ENCODE results near the gene CSNK1G2. TPM values are rescaled to one million over a fixed set of nuclear protein-coding genes. Genes with fewer than 3 reads are reported as not detected.
"Not testable (repeated sequence)": the region's sequence is repeated elsewhere in the genome, so short reads cannot be mapped to it uniquely, and the experiment has no call there.

CSNK1G2 gene
- total RNA-seq, 8 experiments from 2014 or later, result 25.6 to 68.4 (median 49.8) TPM

- Histone ChIP-seq H3K27ac (no peak overlapping the region), H3K4me1 (replicated peaks in 1 of 2) (no peaks in the 10 kb centered on the region), H3K4me3 (no peak overlapping the region)
- no peak for ATAC-seq (replicated peaks in 6 of 8)
- 100% methylated on average over 1 to 2 of the region's 31 CpGs; no CpG with 5 or more reads in 8 of the 10 experiments for WGBS, 10 experiments
- in situ Hi-C loops (cut with MboI; ENCODE audit: low pct_unique_long_range_greater_than_20kb in 2 of 9, low sequenced_read_pairs in 9 of 9, unreplicated experiment in 9 of 9), result no loop called here
Measured at GRCh38 chr19:1980809-1981181, 39.8 kb downstream of the CSNK1G2 start.

- Histone ChIP-seq H3K4me1 (replicated peaks in 1 of 2) (no peaks in the 10 kb centered on the region), H3K27ac (no peak overlapping the region), H3K4me3 (no peak overlapping the region)
- 92 to 100% (median 100%) methylated on average over 1 to 11 of the region's 20 CpGs; no CpG with 5 or more reads in 3 of the 10 experiments for whole genome bisulfite sequencing, 10 experiments
- in situ Hi-C loops (cut with MboI; ENCODE audit: low pct_unique_long_range_greater_than_20kb in 2 of 9, low sequenced_read_pairs in 9 of 9, unreplicated experiment in 9 of 9), result no loop called here
- ATAC-seq (replicated peaks in 6 of 8), result no peak
Measured at GRCh38 chr19:1981253-1981652, 40.3 kb downstream of the CSNK1G2 start.

GRCh38 chr19:1984357-1984756, 43.4 kb downstream of the CSNK1G2 start:
- ATAC-seq (replicated peaks in 6 of 8), result no peak
- in situ Hi-C loops (cut with MboI; ENCODE audit: low pct_unique_long_range_greater_than_20kb in 2 of 9, low sequenced_read_pairs in 9 of 9, unreplicated experiment in 9 of 9), result no loop called here
- 60 to 100% (median 93%) methylated on average over 1 to 2 of the region's 10 CpGs; no CpG with 5 or more reads in 6 of the 10 experiments for WGBS, 10 experiments
- Histone ChIP-seq H3K4me3 (no peak overlapping the region), H3K4me1 (replicated peaks in 1 of 2) (no peaks in the 10 kb centered on the region), H3K27ac (no peak overlapping the region)

GRCh38 chr19:1985588-1986356, 44.8 kb downstream of the CSNK1G2 start:
- 87 to 98% (median 95%) methylated on average over 3 to 12 of the region's 44 CpGs; no CpG with 5 or more reads in 6 of the 10 experiments for WGBS, 10 experiments
- peak in 5 of 8 experiments; percentile 19 to 38 (median 29) for ATAC-seq (replicated peaks in 6 of 8)
- Histone ChIP-seq H3K4me3 (no peak overlapping the region), H3K4me1 (replicated peaks in 1 of 2) (no peaks in the 10 kb centered on the region), H3K27ac (peak overlapping the region in 1 of 2 donors; percentile 25)
- in situ Hi-C loops (cut with MboI; ENCODE audit: low pct_unique_long_range_greater_than_20kb in 2 of 9, low sequenced_read_pairs in 9 of 9, unreplicated experiment in 9 of 9), result no loop called here

- no peak overlapping the region for H3K4me3 ChIP-seq
- no peak overlapping the region for H3K27ac ChIP-seq
- in situ Hi-C loops (cut with MboI; ENCODE audit: low pct_unique_long_range_greater_than_20kb in 2 of 9, low sequenced_read_pairs in 9 of 9, unreplicated experiment in 9 of 9), result no loop called here
- ATAC-seq (replicated peaks in 6 of 8), result peak in 5 of 8 experiments; percentile 5 to 35 (median 27)
- no peaks in the 10 kb centered on the region for H3K4me1 ChIP-seq (replicated peaks in 1 of 2)
- 85 to 100% (median 97%) methylated on average over 1 to 9 of the region's 42 CpGs; no CpG with 5 or more reads in 6 of the 10 experiments for WGBS, 10 experiments
Measured at GRCh38 chr19:1986357-1987162, 45.6 kb downstream of the CSNK1G2 start.

GRCh38 chr19:1987197-1988187, 46.5 kb downstream of the CSNK1G2 start:
- Histone ChIP-seq H3K4me1 (replicated peaks in 1 of 2) (no peaks in the 10 kb centered on the region), H3K4me3 (no peak overlapping the region), H3K27ac (no peak overlapping the region)
- WGBS, 10 experiments, result 87 to 100% (median 100%) methylated on average over 1 to 3 of the region's 42 CpGs; no CpG with 5 or more reads in 7 of the 10 experiments
- peak in 5 of 8 experiments; percentile 4 to 16 (median 13) for ATAC-seq (replicated peaks in 6 of 8)
- in situ Hi-C loops (cut with MboI; ENCODE audit: low pct_unique_long_range_greater_than_20kb in 2 of 9, low sequenced_read_pairs in 9 of 9, unreplicated experiment in 9 of 9), result no loop called here

- in situ Hi-C loops (cut with MboI; ENCODE audit: low pct_unique_long_range_greater_than_20kb in 2 of 9, low sequenced_read_pairs in 9 of 9, unreplicated experiment in 9 of 9); H3K4me3 ChIP-seq; ATAC-seq (replicated peaks in 6 of 8); H3K4me1 ChIP-seq (replicated peaks in 1 of 2); H3K27ac ChIP-seq: not testable (repeated sequence)
- WGBS, 10 experiments, result 33 to 97% (median 91%) methylated on average over 1 to 9 of the region's 10 CpGs; no CpG with 5 or more reads in 3 of the 10 experiments
Measured at GRCh38 chr19:1988464-1988863, 47.5 kb downstream of the CSNK1G2 start.

- Histone ChIP-seq H3K27ac (no peak overlapping the region), H3K4me1 (replicated peaks in 1 of 2) (no peaks in the 10 kb centered on the region), H3K4me3 (no peak overlapping the region)
- ATAC-seq (replicated peaks in 6 of 8), result no peak
- in situ Hi-C loops (cut with MboI; ENCODE audit: low pct_unique_long_range_greater_than_20kb in 2 of 9, low sequenced_read_pairs in 9 of 9, unreplicated experiment in 9 of 9), result no loop called here
- WGBS, 10 experiments, result 96 to 100% (median 98%) methylated on average over 2 to 9 of the region's 40 CpGs; no CpG with 5 or more reads in 4 of the 10 experiments
Measured at GRCh38 chr19:1989513-1990229, 48.7 kb downstream of the CSNK1G2 start.

- Histone ChIP-seq H3K4me1 (replicated peaks in 1 of 2) (no peaks in the 10 kb centered on the region), H3K27ac (no peak overlapping the region), H3K4me3 (no peak overlapping the region)
- in situ Hi-C loops (cut with MboI; ENCODE audit: low pct_unique_long_range_greater_than_20kb in 2 of 9, low sequenced_read_pairs in 9 of 9, unreplicated experiment in 9 of 9), result no loop called here
- 88 to 100% (median 99%) methylated on average over 1 to 12 of the region's 34 CpGs; no CpG with 5 or more reads in 5 of the 10 experiments for WGBS, 10 experiments
- no peak for ATAC-seq (replicated peaks in 6 of 8)
Measured at GRCh38 chr19:1990230-1991017, 49.5 kb downstream of the CSNK1G2 start.

- Histone ChIP-seq H3K4me1 (replicated peaks in 1 of 2) (no peaks in the 10 kb centered on the region), H3K27ac (no peak overlapping the region), H3K4me3 (no peak overlapping the region)
- no peak for ATAC-seq (replicated peaks in 6 of 8)
- in situ Hi-C loops (cut with MboI; ENCODE audit: low pct_unique_long_range_greater_than_20kb in 2 of 9, low sequenced_read_pairs in 9 of 9, unreplicated experiment in 9 of 9), result no loop called here
- WGBS, 10 experiments, result 79 to 90% (median 80%) methylated on average over 1 to 5 of the region's 30 CpGs; no CpG with 5 or more reads in 7 of the 10 experiments
Measured at GRCh38 chr19:1991018-1991913, 50.3 kb downstream of the CSNK1G2 start.

Measured in motor neuron (in vitro differentiated cells).